HCT116 (cell line): Measurements from ENCODE around the gene TYRP1. TPM values are rescaled to one million over a fixed set of nuclear protein-coding genes. Genes with fewer than 3 reads are reported as not detected.

Experiments
- ATAC-seq: fragments of 200-7000 bp; cut with Tn5 transposase; 2 replicates; pipeline ENCODE4 v1.9.1; 2020; ENCODE audit warnings: mild to moderate bottlenecking, moderate library complexity
- BruUV-seq: library from RNA; stranded (reverse); fragments of 400-500 nt; replicated peaks from 2 replicates; lab custom pipeline; 2021; lab: Mats Ljungman, UMichigan
- CTCF ChIA-PET: fragments of 300-600 bp; sonication (Branson Sonifier 250); formaldehyde crosslinking; loops from one replicate; lab custom pipeline; 2021; ENCODE audit warnings: antibody characterized with exemption; lab: Charles Lee
- POLR2A ChIA-PET: fragments of 300-600, 350-600 bp; sonication (Branson Sonifier 250); formaldehyde crosslinking; loops from one replicate; lab custom pipeline; 2021; ENCODE audit warnings: antibody characterized with exemption; lab: Charles Lee
- RAD21 ChIA-PET, 2 experiments: fragments of 300-600 bp; sonication (Branson Sonifier 250); formaldehyde crosslinking; loops; one replicate each; lab custom pipeline; 2023; ENCODE audit warnings: low total read pairs in 2 of 2; ENCODE audit not compliant: uncharacterized antibody in 2 of 2, unreplicated experiment in 2 of 2, low non-redundant PET in 1 of 2; lab: Charles Lee
- DNase-seq: peaks from one replicate; pipeline ENCODE4 v3.0.0-alpha.2; 2010; ENCODE audit warnings: low read depth, low spot score
- H2AFZ ChIP-seq: fragments of 200-600 bp; shearing (Covaris generic), sonication (generic); 2 replicates; pipeline ENCODE4 v1.6.1; 2017; ENCODE audit warnings: low read depth, mixed run types, mixed read lengths, antibody characterized with exemption, low read length; ENCODE audit not compliant: poor library complexity, severe bottlenecking
- H3K27ac ChIP-seq: 2 replicates; pipeline ENCODE4 v1.5.1; 2012; ENCODE audit warnings: low read depth, low read length
- H3K27me3 ChIP-seq: fragments of 200-600 bp; sonication (generic); 2 replicates; pipeline ENCODE4 v1.6.1; 2016; ENCODE audit warnings: mixed run types, low read length, mixed read lengths; ENCODE audit not compliant: insufficient read depth
- H3K36me3 ChIP-seq, 2 experiments: fragments of 200-500 bp in 1 of 2; fragments of 200-600 bp in 1 of 2; sonication (Bioruptor generic) in 1 of 2; sonication (generic) in 1 of 2; 2 replicates each; pipeline versions ENCODE4 v1.5.1 to v1.6.1; 2014 to 2016; ENCODE audit warnings: low read length in 2 of 2, inconsistent platforms in 1 of 2, mixed read lengths in 1 of 2, mixed run types in 1 of 2; ENCODE audit not compliant: insufficient read depth in 2 of 2, control insufficient read depth in 1 of 2
- H3K4me1 ChIP-seq, 2 experiments: fragments of 200-600 bp in 1 of 2; sonication (generic) in 1 of 2; 2 replicates each; pipeline versions ENCODE4 v1.5.1 to v1.6.1; 2012 to 2017; ENCODE audit warnings: low read length in 2 of 2, inconsistent platforms in 1 of 2, mild to moderate bottlenecking in 1 of 2, mixed read lengths in 1 of 2, mixed run types in 1 of 2, moderate library complexity in 1 of 2; ENCODE audit not compliant: insufficient read depth in 2 of 2, control insufficient read depth in 1 of 2
- H3K4me2 ChIP-seq: fragments of 200-600 bp; sonication (generic); 2 replicates; pipeline ENCODE4 v1.6.1; 2017; ENCODE audit warnings: mixed run types, low read length, mixed read lengths
- H3K4me3 ChIP-seq, 2 experiments: fragments of 200-600 bp in 1 of 2; sonication (generic) in 1 of 2; replicated peaks in 1 of 2; 2 replicates each; pipeline ENCODE4 v1.5.1; 2011 to 2016; ENCODE audit warnings: low read length in 2 of 2, control low read depth in 1 of 2, low read depth in 1 of 2, mild to moderate bottlenecking in 1 of 2, mixed read lengths in 1 of 2, mixed run types in 1 of 2
- H3K79me2 ChIP-seq: fragments of 200-600 bp; sonication (generic); 2 replicates; pipeline ENCODE4 v1.6.1; 2017; ENCODE audit warnings: mild to moderate bottlenecking, mixed run types, low read length, moderate library complexity, mixed read lengths; ENCODE audit not compliant: insufficient read depth
- H3K9ac ChIP-seq: fragments of 200-600 bp; sonication (generic); 2 replicates; pipeline ENCODE4 v1.6.1; 2016; ENCODE audit warnings: low read length, mixed read lengths
- H3K9me2 ChIP-seq: fragments of 200-600 bp; sonication (generic), shearing (Covaris generic); 2 replicates; pipeline ENCODE4 v1.6.1; 2017; ENCODE audit warnings: mixed run types, mild to moderate bottlenecking, moderate library complexity; ENCODE audit not compliant: insufficient read depth
- H3K9me3 ChIP-seq, 2 experiments: fragments of 200-500 bp in 1 of 2; fragments of 200-600 bp in 1 of 2; sonication (Bioruptor generic) in 1 of 2; sonication (generic) in 1 of 2; 2 replicates each; pipeline ENCODE4 v1.6.1; 2014 to 2017; ENCODE audit warnings: low read length in 2 of 2, mixed read lengths in 2 of 2, inconsistent platforms in 1 of 2, low read depth in 1 of 2, mild to moderate bottlenecking in 1 of 2, mixed run types in 1 of 2, moderate library complexity in 1 of 2; ENCODE audit not compliant: control insufficient read depth in 1 of 2, insufficient read depth in 1 of 2
- H4K20me1 ChIP-seq: fragments of 200-600 bp; sonication (generic), shearing (Covaris generic); 2 replicates; pipeline ENCODE4 v1.6.1; 2017; ENCODE audit warnings: mixed run types, mild to moderate bottlenecking, moderate library complexity; ENCODE audit not compliant: insufficient read depth
- CEBPB ChIP-seq: IDR thresholded peaks from 2 replicates; pipeline ENCODE4 v1.6.1; 2012; ENCODE audit warnings: low read depth
- EGR1 ChIP-seq: IDR thresholded peaks from 2 replicates; pipeline ENCODE4 v1.6.1; 2012; ENCODE audit warnings: low read depth
- ELF1 ChIP-seq: IDR thresholded peaks from 2 replicates; pipeline ENCODE4 v1.6.1; 2012; ENCODE audit warnings: low read depth, borderline replicate concordance
- FOSL1 ChIP-seq: IDR thresholded peaks from 2 replicates; pipeline ENCODE4 v1.6.1; 2012; ENCODE audit warnings: low read depth
- POLR2AphosphoS5 ChIP-seq: IDR thresholded peaks from 2 replicates; pipeline ENCODE4 v1.6.1; 2011; ENCODE audit warnings: mild to moderate bottlenecking, low read depth, low read length, moderate library complexity
- RAD21 ChIP-seq: IDR thresholded peaks from 2 replicates; pipeline ENCODE4 v1.6.1; 2012; ENCODE audit warnings: low read depth, mild to moderate bottlenecking
- SIN3A ChIP-seq: IDR thresholded peaks from 2 replicates; pipeline ENCODE4 v1.6.1; 2012; ENCODE audit warnings: low read depth
- SRF ChIP-seq: IDR thresholded peaks from 2 replicates; pipeline ENCODE4 v1.6.1; 2012; ENCODE audit warnings: low read depth
- TCF7L2 ChIP-seq: IDR thresholded peaks from 2 replicates; pipeline ENCODE4 v1.7.0; 2011; ENCODE audit warnings: borderline replicate concordance, inconsistent platforms; ENCODE audit not compliant: insufficient read depth, insufficient read length; ENCODE audit errors: extremely low read depth
- YY1 ChIP-seq: IDR thresholded peaks from 2 replicates; pipeline ENCODE4 v1.6.1; 2011; ENCODE audit warnings: low read length, low read depth, moderate library complexity, mild to moderate bottlenecking; ENCODE audit not compliant: insufficient replicate concordance; ENCODE audit errors: extremely low read depth
- ZFX ChIP-seq: fragments of 450-650 bp; IDR thresholded peaks from 2 replicates; pipeline ENCODE4 v1.6.1; 2017
- intact Hi-C: fragments of 100-400 bp; cut with micrococcal nuclease; formaldehyde crosslinking; loops from 2 replicates; pipeline ENCODE4 v1.10.0; 2022
- total RNA-seq: library from RNA; stranded (reverse); gene quantifications from one replicate; pipeline ENCODE4 v1.2.1, GENCODE V29; 2021; ENCODE audit not compliant: unreplicated experiment
- TF ChIP-seq, protein P1 (sequence below): IDR thresholded peaks from 2 replicates; pipeline ENCODE4 v1.6.1; 2012; ENCODE audit warnings: low read depth
- TF ChIP-seq, protein P2 (sequence below): IDR thresholded peaks from 2 replicates; pipeline ENCODE4 v1.6.1; 2012

The TYRP1 gene
- total RNA-seq, 1 experiment from 2014 or later: not detected

DNA sequence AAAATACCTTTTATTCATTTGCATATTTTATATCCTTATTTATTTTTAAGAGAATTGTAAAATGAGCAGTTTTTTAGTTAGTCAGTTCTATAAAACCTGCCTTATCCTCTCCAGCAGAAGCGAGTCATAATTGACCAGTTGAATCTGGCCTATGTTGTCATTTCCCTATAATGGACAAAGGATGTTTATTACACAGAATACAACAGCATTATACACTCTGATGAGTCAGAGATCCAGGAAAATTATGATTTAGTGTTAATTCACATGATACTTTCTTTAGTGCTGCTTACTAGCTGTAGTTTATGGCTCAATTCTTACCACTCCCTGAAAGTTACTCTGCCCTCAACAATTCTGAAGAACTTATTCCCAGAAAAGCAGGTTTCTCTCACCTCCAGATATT is 54.8 kb downstream of the TYRP1 start:
- BruUV-seq: no TSS peak
- Histone ChIP-seq H4K20me1 (no peaks in the 10 kb centered on the region), H3K79me2 (no peaks in the 10 kb centered on the region), H3K36me3 (no peaks in the 10 kb centered on the region), H3K9me3 (no peaks in the 10 kb centered on the region), H3K9me2 (no peaks in the 10 kb centered on the region), H3K4me2 (no peak overlapping the region), H2AFZ (no peak overlapping the region), H3K27ac (no peak overlapping the region), H3K4me1 (no peaks in the 10 kb centered on the region), H3K27me3 (no peaks in the 10 kb centered on the region), H3K4me3 (no peak overlapping the region), H3K9ac (no peak overlapping the region)
- DNase-seq (no peak), ATAC-seq (no peak)
- ChIA-PET CTCF (no interaction called here), RAD21 (no interaction called here), POLR2A (no interaction called here)
- intact Hi-C loops: no loop called here
- peak; percentile 22 for TF ChIP-seq FOSL1
- TF ChIP-seq, protein P1, sequence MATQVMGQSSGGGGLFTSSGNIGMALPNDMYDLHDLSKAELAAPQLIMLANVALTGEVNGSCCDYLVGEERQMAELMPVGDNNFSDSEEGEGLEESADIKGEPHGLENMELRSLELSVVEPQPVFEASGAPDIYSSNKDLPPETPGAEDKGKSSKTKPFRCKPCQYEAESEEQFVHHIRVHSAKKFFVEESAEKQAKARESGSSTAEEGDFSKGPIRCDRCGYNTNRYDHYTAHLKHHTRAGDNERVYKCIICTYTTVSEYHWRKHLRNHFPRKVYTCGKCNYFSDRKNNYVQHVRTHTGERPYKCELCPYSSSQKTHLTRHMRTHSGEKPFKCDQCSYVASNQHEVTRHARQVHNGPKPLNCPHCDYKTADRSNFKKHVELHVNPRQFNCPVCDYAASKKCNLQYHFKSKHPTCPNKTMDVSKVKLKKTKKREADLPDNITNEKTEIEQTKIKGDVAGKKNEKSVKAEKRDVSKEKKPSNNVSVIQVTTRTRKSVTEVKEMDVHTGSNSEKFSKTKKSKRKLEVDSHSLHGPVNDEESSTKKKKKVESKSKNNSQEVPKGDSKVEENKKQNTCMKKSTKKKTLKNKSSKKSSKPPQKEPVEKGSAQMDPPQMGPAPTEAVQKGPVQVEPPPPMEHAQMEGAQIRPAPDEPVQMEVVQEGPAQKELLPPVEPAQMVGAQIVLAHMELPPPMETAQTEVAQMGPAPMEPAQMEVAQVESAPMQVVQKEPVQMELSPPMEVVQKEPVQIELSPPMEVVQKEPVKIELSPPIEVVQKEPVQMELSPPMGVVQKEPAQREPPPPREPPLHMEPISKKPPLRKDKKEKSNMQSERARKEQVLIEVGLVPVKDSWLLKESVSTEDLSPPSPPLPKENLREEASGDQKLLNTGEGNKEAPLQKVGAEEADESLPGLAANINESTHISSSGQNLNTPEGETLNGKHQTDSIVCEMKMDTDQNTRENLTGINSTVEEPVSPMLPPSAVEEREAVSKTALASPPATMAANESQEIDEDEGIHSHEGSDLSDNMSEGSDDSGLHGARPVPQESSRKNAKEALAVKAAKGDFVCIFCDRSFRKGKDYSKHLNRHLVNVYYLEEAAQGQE: no peak

DNA sequence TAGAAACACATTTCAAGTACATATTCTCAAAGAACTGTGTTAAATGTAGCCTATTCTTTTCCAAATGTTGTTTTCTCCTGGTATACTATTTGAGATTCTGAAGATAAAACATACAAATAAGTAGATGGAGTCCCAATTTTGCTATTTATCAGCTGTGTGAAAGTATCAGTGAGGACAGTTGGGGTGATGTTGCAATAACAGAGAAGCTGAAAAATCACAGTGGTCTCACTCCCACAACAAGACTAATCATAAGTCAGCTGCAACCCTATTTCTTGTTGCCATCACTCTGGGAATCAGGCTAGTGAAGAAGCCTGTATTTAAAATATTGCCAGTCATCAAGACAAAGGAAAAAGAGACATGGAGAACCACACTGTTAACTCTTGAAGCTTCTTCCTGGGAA is 55.8 kb downstream of the TYRP1 start:
- no peaks in the 10 kb centered on the region for H4K20me1 ChIP-seq
- H3K36me3 ChIP-seq: no peaks in the 10 kb centered on the region
- H3K27me3 ChIP-seq: no peaks in the 10 kb centered on the region
- intact Hi-C loops: no loop called here
- no peaks in the 10 kb centered on the region for H3K4me1 ChIP-seq
- no peaks in the 10 kb centered on the region for H3K9me2 ChIP-seq
- BruUV-seq: no TSS peak
- no peak overlapping the region for H3K27ac ChIP-seq
- H3K79me2 ChIP-seq: no peaks in the 10 kb centered on the region
- ChIA-PET CTCF (no interaction called here), POLR2A (no interaction called here), RAD21 (no interaction called here)
- H3K9ac ChIP-seq: no peak overlapping the region
- no peak overlapping the region for H3K4me3 ChIP-seq
- ATAC-seq (no peak), DNase-seq (no peak)
- H3K4me2 ChIP-seq: no peak overlapping the region
- no peak overlapping the region for H2AFZ ChIP-seq
- TF ChIP-seq ZFX: no peak
- no peak for TF ChIP-seq RAD21
- no peak for TF ChIP-seq TCF7L2
- TF ChIP-seq SIN3A: no peak
- TF ChIP-seq SRF: no peak
- no peak for TF ChIP-seq CEBPB
- no peak for TF ChIP-seq YY1
- TF ChIP-seq, protein P2, sequence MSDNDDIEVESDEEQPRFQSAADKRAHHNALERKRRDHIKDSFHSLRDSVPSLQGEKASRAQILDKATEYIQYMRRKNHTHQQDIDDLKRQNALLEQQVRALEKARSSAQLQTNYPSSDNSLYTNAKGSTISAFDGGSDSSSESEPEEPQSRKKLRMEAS: no peak
- no peak for TF ChIP-seq ELF1
- no peak for TF ChIP-seq POLR2AphosphoS5
- no peak for TF ChIP-seq EGR1
- H3K9me3 ChIP-seq: no peaks in the 10 kb centered on the region
